SK-N-SH treated with all-trans-retinoic acid at 6 μM for 48 hours (cell line): ENCODE data around the gene SMIM9.
"Not testable (repeated sequence)": the region's sequence is repeated elsewhere in the genome, so short reads cannot be mapped to it uniquely, and the experiment has no call there.

Experiments used
- ATAC-seq: fragments of 200-7000 bp; cut with Tn5 transposase; 3 replicates; pipeline ENCODE4 v1.9.1; 2020; ENCODE audit warnings: mild to moderate bottlenecking, moderate library complexity
- ARNTL ChIP-seq: fragments of 450-650 bp; formaldehyde crosslinking; IDR thresholded peaks from 2 replicates; pipeline ENCODE4 v1.5.0; 2020; ENCODE audit warnings: low read depth, mild to moderate bottlenecking, moderate library complexity, borderline replicate concordance
- BACH2 ChIP-seq: fragments of 250-450 bp; sonication (Bioruptor Pico); IDR thresholded peaks from 2 replicates; pipeline ENCODE4 v1.9.0; 2021; ENCODE audit warnings: mild to moderate bottlenecking, borderline replicate concordance
- CREB5 ChIP-seq: fragments of 250-450 bp; sonication (Bioruptor Pico); IDR thresholded peaks from 2 replicates; pipeline ENCODE4 v1.5.1; 2020; ENCODE audit warnings: low read depth, mild to moderate bottlenecking, moderate library complexity
- CSDC2 ChIP-seq: fragments of 250-450 bp; sonication (Bioruptor Pico); IDR thresholded peaks from 2 replicates; pipeline ENCODE4 v1.5.0; 2020; ENCODE audit warnings: mild to moderate bottlenecking, moderate library complexity
- ESRRG ChIP-seq: fragments of 250-450 bp; sonication (Bioruptor Pico); IDR thresholded peaks from 2 replicates; pipeline ENCODE4 v1.6.1; 2021; ENCODE audit warnings: mild to moderate bottlenecking
- GLIS3 ChIP-seq: fragments of 250-450 bp; sonication (Bioruptor Pico); IDR thresholded peaks from 2 replicates; pipeline ENCODE4 v1.5.0; 2020; ENCODE audit warnings: mild to moderate bottlenecking, moderate library complexity
- ISL1 ChIP-seq: fragments of 250-450 bp; sonication (Bioruptor Pico); IDR thresholded peaks from 2 replicates; pipeline ENCODE4 v2.1.2; 2022; ENCODE audit warnings: mild to moderate bottlenecking, moderate library complexity
- OSR1 ChIP-seq: fragments of 250-450 bp; sonication (Bioruptor Pico); IDR thresholded peaks from 2 replicates; pipeline ENCODE4 v1.8.0; 2022; ENCODE audit warnings: moderate library complexity, mild to moderate bottlenecking, inconsistent platforms
- PPARA ChIP-seq: fragments of 250-450 bp; sonication (Bioruptor Pico); IDR thresholded peaks from 2 replicates; pipeline ENCODE4 v1.5.0; 2020; ENCODE audit warnings: mild to moderate bottlenecking, borderline replicate concordance
- SNAI2 ChIP-seq: fragments of 250-450 bp; sonication (Bioruptor Pico); IDR thresholded peaks from 2 replicates; pipeline ENCODE4 v1.5.0; 2020; ENCODE audit warnings: mild to moderate bottlenecking, moderate library complexity
- TCF4 ChIP-seq: fragments of 250-450 bp; sonication (Bioruptor Pico); IDR thresholded peaks from 2 replicates; pipeline ENCODE4 v1.8.0; 2021; ENCODE audit warnings: mild to moderate bottlenecking, moderate library complexity, borderline replicate concordance
- TOX ChIP-seq: fragments of 250-450 bp; sonication (Bioruptor Pico); IDR thresholded peaks from 2 replicates; pipeline ENCODE4 v1.8.0; 2021; ENCODE audit warnings: mild to moderate bottlenecking, moderate library complexity, borderline replicate concordance
- TSHZ2 ChIP-seq: fragments of 250-450 bp; sonication (Bioruptor Pico); IDR thresholded peaks from 2 replicates; pipeline ENCODE4 v1.5.0; 2020; ENCODE audit warnings: mild to moderate bottlenecking, moderate library complexity
- ZC3H10 ChIP-seq: fragments of 250-450 bp; sonication (Bioruptor Pico); IDR thresholded peaks from 2 replicates; pipeline ENCODE4 v1.5.1; 2021; ENCODE audit warnings: mild to moderate bottlenecking, moderate library complexity
- ZFP3 ChIP-seq: fragments of 250-450 bp; sonication (Bioruptor Pico); IDR thresholded peaks from 2 replicates; pipeline ENCODE4 v1.5.0; 2020; ENCODE audit warnings: mild to moderate bottlenecking, moderate library complexity
- ZFP30 ChIP-seq: fragments of 450-650 bp; formaldehyde crosslinking; IDR thresholded peaks from 2 replicates; pipeline ENCODE4 v1.5.0; 2022; ENCODE audit warnings: mild to moderate bottlenecking, moderate library complexity
- ZNF565 ChIP-seq: fragments of 450-650 bp; formaldehyde crosslinking; conservative IDR thresholded peaks from 2 replicates; pipeline ENCODE4 v1.5.0; 2020; ENCODE audit warnings: low read depth, mild to moderate bottlenecking, moderate library complexity
- ZNF70 ChIP-seq: fragments of 450-650 bp; formaldehyde crosslinking; IDR thresholded peaks from 2 replicates; pipeline ENCODE4 v1.5.0; 2020; ENCODE audit warnings: mild to moderate bottlenecking, moderate library complexity
- ZNF8 ChIP-seq: fragments of 450-650 bp; formaldehyde crosslinking; IDR thresholded peaks from 2 replicates; pipeline ENCODE4 v1.5.0; 2020; ENCODE audit warnings: mild to moderate bottlenecking, moderate library complexity
- TF ChIP-seq, protein P1 (sequence below): fragments of 250-450 bp; sonication (Bioruptor Pico); IDR thresholded peaks from 2 replicates; pipeline ENCODE4 v1.5.1; 2021; ENCODE audit warnings: mild to moderate bottlenecking, moderate library complexity

The SMIM9 gene

GRCh38 chrX:154818916-154819770 lies 15.3 kb downstream of the SMIM9 start (continued):
- TF ChIP-seq ZNF70 (CRISPR knock-in tag): no peak

DNA sequence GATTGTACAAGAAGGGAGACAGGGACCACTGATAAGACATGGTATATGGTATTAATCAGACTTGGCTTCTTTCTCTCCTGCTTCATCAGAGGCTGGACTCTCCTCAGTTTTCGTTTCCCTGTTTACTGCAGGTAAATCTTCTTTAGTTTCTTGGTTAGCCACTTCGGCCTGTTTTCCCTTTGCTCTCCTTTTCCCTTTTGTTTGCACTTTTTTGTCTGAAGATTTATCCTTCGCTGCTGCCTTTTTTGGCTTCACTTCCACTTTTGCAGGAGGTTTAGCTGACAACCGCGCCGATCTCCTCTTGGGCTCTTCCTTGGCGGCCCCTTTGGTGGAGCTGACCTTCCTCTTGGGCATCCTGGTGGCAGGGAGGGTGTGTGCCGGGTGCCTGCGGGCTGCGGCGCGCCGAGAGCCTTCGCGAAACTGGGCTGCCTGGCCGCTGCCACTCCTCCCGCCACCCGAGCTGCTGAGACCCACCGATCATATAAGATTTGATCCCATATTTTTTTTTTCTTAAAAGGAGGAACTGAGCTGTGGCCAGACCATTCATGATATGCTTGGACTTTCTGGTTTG lies 17.3 kb downstream of the SMIM9 start:
- ATAC-seq: not testable (repeated sequence)

DNA sequence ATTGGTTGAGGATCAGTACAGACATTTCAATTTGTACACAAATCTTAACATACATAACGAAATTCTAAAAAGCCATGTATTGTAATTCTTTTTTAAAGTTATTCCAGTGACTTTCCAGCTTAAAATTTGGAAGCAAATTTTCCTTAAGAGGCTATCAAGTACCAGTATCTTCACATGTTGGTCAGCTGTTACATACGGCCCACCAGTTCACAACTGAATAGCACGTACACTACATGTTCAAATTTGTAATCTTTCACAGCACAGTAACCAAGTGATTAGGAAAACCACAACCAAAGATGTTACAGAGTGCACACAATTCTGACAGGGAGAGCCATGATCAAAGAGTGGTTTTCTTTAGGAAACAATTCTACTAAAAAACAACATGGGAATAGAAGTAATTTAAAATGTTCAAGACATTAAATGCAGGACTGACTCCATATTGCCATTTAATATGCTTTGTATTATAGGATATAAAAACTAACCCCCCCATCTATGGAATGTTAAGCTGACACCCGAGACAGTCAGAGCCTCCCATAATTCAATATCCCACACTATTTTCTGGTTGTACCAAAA lies 18.1 kb downstream of the SMIM9 start:
- not testable (repeated sequence) for ATAC-seq

- TF ChIP-seq CREB5: no peak
- TF ChIP-seq SNAI2 (CRISPR knock-in tag): no peak
- TF ChIP-seq ZNF565 (CRISPR knock-in tag): no peak
- no peak for TF ChIP-seq ZFP3 (CRISPR knock-in tag)
- TF ChIP-seq GLIS3 (CRISPR knock-in tag): no peak
- no peak for TF ChIP-seq BACH2 (CRISPR knock-in tag)
- no peak for TF ChIP-seq ARNTL (CRISPR knock-in tag)
- no peak for TF ChIP-seq TOX (CRISPR knock-in tag)
- TF ChIP-seq, protein P1, sequence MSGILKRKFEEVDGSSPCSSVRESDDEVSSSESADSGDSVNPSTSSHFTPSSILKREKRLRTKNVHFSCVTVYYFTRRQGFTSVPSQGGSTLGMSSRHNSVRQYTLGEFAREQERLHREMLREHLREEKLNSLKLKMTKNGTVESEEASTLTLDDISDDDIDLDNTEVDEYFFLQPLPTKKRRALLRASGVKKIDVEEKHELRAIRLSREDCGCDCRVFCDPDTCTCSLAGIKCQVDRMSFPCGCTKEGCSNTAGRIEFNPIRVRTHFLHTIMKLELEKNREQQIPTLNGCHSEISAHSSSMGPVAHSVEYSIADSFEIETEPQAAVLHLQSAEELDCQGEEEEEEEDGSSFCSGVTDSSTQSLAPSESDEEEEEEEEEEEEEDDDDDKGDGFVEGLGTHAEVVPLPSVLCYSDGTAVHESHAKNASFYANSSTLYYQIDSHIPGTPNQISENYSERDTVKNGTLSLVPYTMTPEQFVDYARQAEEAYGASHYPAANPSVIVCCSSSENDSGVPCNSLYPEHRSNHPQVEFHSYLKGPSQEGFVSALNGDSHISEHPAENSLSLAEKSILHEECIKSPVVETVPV (CRISPR knock-in tag): no peak
- TF ChIP-seq TCF4 (CRISPR knock-in tag): no peak
- no peak for TF ChIP-seq ZNF70 (CRISPR knock-in tag)
- TF ChIP-seq ESRRG (CRISPR knock-in tag): no peak
- no peak for TF ChIP-seq TSHZ2 (CRISPR knock-in tag)
- no peak for TF ChIP-seq ZFP30 (CRISPR knock-in tag)
- TF ChIP-seq ZNF8 (CRISPR knock-in tag): no peak
- no peak for TF ChIP-seq PPARA (CRISPR knock-in tag)
- TF ChIP-seq CSDC2 (CRISPR knock-in tag): no peak
- no peak for TF ChIP-seq ISL1 (CRISPR knock-in tag)
- TF ChIP-seq OSR1 (CRISPR knock-in tag): no peak
- ATAC-seq: no peak
These were observed 19.1 kb downstream of the SMIM9 start for GRCh38 chrX:154815274-154815818.

DNA sequence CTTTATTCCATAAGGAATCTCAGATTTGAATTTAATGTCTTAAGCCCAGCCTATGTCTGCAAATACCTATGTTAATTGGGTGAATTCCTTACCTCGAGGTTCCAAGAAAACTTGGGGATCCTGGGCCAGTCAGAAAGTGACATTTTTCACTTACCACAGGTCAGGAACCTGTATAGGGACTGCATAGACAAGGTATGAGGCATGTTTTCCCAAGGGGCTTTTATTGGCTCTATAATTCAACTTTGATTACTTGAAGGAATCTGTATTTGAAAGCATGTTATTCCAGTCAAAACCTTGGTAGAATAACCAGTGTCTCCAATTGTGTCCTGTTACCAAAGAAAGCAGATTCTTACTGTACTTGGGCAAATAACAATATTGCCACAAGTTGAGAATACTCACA lies 20.7 kb downstream of the SMIM9 start:
- ATAC-seq: no peak
- no peak for TF ChIP-seq ZC3H10
